ENCODE data around the gene SPON1. TPM values are rescaled to one million over a fixed set of nuclear protein-coding genes. Genes with fewer than 3 reads are reported as not detected.
"Not testable (repeated sequence)": the region's sequence is repeated elsewhere in the genome, so short reads cannot be mapped to it uniquely, and the experiment has no call there.

Gene SPON1
- polyA plus RNA-seq, 4 donors: 73.8 to 93.4 (median 89.9) TPM

GRCh38 chr11:14112721-14113120, 150.2 kb downstream of the SPON1 start:
- DNase-seq (ENCODE audit: low read depth in 4 of 4, low spot score in 3 of 4): no peak

DNA sequence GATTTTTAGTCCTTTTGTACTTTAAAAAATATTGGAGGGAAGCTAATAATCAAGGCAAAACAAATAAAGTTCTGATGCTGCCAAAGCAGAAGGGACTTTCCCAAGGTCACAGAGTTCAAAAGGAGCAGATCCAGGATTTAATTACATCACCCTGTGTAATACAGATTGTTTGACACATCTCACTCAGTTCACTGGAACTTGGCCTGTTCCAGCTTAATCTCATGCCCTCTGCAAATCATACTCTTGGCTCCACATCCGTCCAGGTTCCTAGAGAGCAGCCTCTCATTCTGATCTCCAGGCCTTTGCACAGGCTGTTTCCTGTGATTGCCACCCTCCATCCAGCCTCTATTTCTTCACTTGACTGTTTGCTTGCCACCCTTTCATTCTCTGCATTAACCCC, 151.7 kb downstream of the SPON1 start:
- no peak for DNase-seq (ENCODE audit: low read depth in 4 of 4, low spot score in 3 of 4)

DNA sequence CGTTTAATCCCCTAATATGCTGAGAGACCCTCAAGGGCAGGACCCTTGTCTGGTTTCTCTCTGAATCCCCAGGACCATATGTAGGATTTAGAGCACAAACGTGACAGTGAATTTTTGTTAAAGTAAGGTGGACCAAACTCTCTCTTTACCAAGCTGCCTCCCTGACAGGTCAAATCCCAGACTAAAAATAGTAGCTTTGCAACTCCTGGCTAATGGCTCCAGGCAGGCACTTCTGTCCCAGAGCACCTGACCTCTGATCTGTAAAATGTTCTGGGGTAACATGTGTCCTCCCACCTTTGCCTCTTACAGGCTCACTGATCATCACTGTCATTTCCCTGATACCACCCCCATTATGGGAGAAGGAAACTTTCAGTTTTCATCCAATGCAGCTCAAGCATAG, 152.3 kb downstream of the SPON1 start:
- DNase-seq (ENCODE audit: low read depth in 4 of 4, low spot score in 3 of 4): no peak

GRCh38 chr11:14117632-14118031, 155.1 kb downstream of the SPON1 start:
- no peak for DNase-seq (ENCODE audit: low read depth in 4 of 4, low spot score in 3 of 4)

DNA sequence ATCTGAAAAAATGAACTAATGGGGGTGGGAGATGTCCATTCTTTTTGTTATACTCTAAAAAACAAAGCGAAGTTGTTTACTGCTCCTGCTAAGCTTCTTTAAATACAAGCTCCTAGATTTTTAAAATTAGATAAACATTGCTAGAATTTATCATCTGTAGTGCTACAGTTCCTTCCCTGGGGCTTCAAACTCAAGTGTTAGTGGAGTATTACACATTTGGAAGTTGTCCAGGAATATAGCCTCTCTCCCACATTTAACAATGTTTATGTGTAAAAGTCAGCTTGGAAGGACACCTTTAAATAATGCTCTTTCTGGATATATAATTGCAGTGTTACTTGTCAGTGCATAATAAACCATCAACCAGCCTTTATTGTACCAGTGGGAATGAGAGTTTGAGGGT, 155.5 kb downstream of the SPON1 start:
- DNase-seq (ENCODE audit: low read depth in 4 of 4, low spot score in 3 of 4): peak in 1 of 4 donors; percentile 15

GRCh38 chr11:14119357-14119756, 156.8 kb downstream of the SPON1 start:
- no peak for DNase-seq (ENCODE audit: low read depth in 4 of 4, low spot score in 3 of 4)

GRCh38 chr11:14124350-14124749, 161.8 kb downstream of the SPON1 start:
- DNase-seq (ENCODE audit: low read depth in 4 of 4, low spot score in 3 of 4): no peak

DNA sequence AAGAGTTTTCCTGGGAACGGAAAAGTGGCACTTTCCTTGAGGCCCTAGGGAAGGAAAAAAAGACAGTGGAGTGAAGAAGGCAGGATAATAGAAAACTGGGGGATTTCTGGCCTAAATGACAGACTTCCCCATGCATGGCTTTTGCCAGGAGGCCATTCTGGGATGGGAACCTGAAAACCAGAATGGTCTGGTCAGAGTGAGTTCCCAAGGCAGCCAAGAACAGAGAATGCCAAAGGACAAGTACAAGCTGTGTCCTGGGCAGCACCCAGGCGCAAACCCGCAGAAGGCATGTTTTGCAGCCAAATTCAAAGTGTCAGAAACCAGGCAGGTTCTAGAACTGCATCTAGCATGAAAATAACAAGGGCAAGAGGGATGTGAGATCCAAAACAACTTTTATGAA, 162.4 kb downstream of the SPON1 start:
- DNase-seq (ENCODE audit: low read depth in 4 of 4, low spot score in 3 of 4): no peak

DNA sequence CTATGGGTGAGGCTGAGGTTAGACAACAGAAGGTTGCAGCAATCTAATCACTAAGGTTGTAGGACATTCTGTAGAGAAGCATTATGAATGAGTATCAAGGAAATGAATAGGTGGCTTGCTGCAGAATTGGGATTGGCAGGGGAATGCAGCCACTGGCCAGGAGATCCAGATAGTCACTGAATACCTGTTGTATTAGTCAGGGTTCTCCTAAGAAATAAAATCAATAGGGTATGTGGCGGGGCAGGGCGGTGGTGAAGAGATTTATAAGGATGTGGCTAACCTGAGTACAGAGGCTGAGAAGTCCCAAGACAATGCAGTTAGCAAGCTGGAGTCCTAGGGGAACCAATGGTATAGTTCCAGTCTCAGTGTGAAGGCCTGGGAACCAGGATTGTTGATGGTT, 163.0 kb downstream of the SPON1 start:
- DNase-seq (ENCODE audit: low read depth in 4 of 4, low spot score in 3 of 4): no peak

- no peak for DNase-seq (ENCODE audit: low read depth in 4 of 4, low spot score in 3 of 4)
Measured at GRCh38 chr11:14127679-14128078, 165.2 kb downstream of the SPON1 start.

GRCh38 chr11:14132312-14132711, 169.8 kb downstream of the SPON1 start:
- no peak for DNase-seq (ENCODE audit: low read depth in 4 of 4, low spot score in 3 of 4)

DNA sequence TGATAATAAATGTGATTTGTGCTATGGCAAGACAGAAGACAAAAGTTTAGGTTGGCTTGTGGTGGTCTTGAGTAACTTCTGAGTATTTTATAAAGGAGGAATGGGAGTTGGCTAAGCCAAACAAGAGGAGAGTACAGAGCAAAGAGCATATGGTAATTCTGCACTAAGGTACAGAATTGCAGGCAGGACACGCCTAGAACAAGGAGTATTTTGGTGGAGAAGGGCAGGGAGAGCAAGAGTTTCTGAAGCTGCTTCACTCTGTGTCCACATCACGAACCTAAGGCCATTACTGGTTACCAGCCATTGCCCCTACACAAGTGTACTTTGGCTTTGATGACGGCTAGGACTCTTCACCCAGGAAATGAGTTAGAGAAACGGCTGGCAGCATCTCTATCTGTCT, 170.9 kb downstream of the SPON1 start:
- no peak for DNase-seq (ENCODE audit: low read depth in 4 of 4, low spot score in 3 of 4)

- no peak for DNase-seq (ENCODE audit: low read depth in 4 of 4, low spot score in 3 of 4)
Measured at GRCh38 chr11:14136561-14136960, 174.0 kb downstream of the SPON1 start.

DNA sequence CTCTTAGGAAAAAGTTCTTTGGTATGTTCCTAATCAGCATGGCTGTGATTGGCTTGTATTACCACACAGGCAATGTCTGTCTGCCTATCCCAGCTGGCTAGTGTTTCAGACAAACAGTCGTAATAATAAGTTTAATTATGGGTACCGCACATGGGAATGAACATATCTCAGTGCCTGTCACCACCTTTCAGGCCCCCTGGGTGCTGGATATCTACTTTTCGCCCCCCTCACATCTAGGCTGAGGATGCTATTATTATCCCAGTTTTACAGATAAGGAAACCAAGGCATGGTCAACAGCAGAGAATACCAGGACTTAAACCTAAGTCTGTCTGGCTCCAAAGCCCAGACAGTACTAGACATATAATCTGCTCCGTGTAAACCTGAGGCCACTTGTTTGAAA, 174.8 kb downstream of the SPON1 start:
- no peak for DNase-seq (ENCODE audit: low read depth in 4 of 4, low spot score in 3 of 4)

- no peak for DNase-seq (ENCODE audit: low read depth in 4 of 4, low spot score in 3 of 4)
Measured at GRCh38 chr11:14140991-14141390, 178.5 kb downstream of the SPON1 start.

- no peak for DNase-seq (ENCODE audit: low read depth in 4 of 4, low spot score in 3 of 4)
Measured at GRCh38 chr11:14141676-14142075, 179.2 kb downstream of the SPON1 start.

GRCh38 chr11:14144934-14145333, 182.4 kb downstream of the SPON1 start:
- DNase-seq (ENCODE audit: low read depth in 4 of 4, low spot score in 3 of 4): no peak

GRCh38 chr11:14148653-14149273, 186.2 kb downstream of the SPON1 start:
- peak in 1 of 4 donors; percentile 12 for DNase-seq (ENCODE audit: low read depth in 4 of 4, low spot score in 3 of 4)

DNA sequence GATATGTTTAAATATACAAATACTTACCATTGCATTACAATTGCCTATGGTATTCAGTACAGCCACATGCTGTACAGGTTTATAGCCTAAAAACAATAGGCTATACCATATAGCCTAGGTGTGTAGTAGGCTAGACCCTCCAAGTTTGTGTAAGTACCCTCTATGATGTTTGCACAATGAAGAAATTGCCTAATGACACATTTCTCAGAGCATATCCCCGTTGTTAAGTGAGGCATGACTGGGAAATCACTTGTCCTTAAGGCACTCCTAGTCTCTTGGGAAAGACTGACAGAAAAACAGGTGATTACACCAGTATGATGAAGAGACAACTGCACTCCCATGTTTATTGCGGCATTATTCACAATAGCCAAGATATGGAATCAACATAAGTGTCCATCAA, 187.2 kb downstream of the SPON1 start:
- DNase-seq (ENCODE audit: low read depth in 4 of 4, low spot score in 3 of 4): no peak

DNA sequence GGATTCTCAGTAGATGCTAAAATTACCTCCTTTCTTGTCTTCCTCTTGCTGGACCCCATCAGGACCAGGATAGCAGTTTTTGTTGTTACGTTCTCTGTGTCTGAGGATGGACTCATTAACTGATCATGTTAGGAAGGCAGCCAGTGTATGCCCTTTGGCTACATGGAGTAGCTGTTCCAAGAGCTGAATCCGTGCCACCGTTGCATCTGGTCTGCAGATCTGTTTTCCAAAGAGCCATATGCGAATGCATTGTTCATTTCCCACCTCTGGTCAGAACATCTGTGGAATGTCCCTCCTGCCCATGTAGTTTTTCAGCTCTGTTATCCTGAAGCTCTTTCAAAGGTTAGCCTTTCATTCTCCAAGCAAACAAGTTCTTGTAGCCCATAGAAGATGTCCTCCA, 188.4 kb downstream of the SPON1 start:
- no peak for DNase-seq (ENCODE audit: low read depth in 4 of 4, low spot score in 3 of 4)

DNA sequence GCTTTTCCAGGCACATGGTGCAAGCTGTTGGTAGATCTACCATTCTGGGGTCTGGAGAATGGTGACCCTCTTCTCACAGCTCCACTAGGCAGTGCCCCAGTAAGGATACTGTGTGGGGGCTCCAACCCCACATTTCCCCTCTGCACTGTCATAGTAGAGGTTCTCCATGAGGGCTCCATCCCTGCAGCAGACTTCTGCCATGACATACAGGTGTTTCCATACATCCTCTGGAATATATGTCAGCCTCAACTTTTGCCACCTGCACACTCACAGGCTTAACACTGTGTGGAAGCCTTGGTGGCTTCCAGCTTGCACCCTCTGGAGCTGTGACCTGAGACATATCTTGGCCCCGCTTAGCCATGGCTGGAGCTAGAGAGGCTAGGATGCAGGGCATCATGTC, 191.6 kb downstream of the SPON1 start:
- DNase-seq (ENCODE audit: low read depth in 4 of 4, low spot score in 3 of 4): not testable (repeated sequence)

DNA sequence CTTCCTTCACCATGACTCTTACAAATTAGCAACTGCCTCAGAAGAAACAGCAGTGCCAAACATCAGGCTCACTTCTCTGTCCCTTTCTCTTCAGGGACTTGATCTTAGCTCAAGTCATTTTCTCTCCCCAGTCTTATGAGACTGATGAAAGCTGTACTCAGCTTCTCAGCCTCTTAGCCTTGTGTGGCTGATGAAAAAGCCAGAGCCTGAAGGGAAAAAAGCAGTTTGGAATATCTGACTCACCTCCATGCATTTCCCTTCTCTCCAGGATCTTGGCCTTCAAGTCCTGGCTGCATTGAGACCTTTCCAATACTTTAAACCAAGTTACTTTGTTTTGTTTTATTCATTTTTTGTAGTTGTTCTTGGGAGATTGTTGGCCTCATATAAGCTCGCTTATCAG, 195.9 kb downstream of the SPON1 start:
- no peak for DNase-seq (ENCODE audit: low read depth in 4 of 4, low spot score in 3 of 4)

DNA sequence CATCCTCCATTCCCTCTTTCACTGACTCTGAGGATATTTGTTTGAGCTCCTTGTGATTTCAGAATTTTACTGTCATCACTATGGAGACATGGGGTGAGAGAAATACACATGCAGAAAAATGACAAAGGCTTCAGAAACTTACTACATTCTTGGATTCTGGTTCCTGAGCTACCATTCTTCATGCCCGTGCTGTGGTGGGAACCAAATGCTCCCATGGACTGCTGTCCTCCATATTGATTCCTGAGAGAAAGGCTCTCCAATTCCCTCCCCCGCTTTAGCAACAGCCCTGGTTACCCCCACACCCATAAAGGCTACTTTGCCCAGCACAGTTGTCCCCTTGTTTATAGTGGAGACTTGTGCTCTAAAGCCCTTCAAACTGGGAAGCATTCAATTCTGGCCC, 201.1 kb downstream of the SPON1 start:
- DNase-seq (ENCODE audit: low read depth in 4 of 4, low spot score in 3 of 4): no peak
